Measurements from ENCODE around the gene FASN.

Gene FASN

DNA sequence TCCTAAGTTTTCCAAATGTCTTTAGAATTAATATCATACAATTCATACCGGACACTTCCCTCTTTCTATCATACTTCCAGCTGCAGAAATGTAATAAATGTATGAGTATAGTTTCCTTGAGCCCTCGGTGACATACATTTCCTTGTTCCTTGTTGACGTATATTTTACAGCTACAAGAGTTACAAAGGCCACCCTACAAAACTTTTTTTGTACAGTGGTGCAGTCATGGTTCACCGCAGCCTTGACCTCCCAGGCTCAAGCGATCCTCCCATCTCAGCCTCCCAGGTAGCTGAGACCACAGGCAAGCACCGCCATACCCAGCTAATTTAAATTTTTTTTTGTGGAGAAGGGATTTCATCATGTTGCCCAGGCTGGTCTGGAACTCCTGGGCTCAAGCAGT is 25.2 kb downstream of the FASN start:
- DNase-seq = no peak

DNA sequence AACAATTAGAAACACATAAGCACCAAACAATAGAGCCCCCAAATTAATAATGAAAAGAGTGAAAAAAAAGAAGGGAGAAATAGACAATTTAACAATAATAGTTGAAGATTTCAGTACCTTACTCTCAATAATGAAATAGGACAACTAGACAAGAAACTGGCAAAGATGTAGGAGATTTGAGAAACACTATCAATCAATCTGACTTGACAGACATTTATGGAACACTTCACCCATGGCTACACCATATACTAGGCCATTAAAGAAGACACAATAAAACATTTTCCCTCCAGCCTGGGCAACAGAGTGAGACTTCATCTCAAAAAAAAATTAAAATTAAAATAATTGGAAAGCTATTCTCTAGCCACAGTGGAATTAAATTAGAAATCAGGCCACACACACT is 27.4 kb downstream of the FASN start:
- DNase-seq = no peak

DNA sequence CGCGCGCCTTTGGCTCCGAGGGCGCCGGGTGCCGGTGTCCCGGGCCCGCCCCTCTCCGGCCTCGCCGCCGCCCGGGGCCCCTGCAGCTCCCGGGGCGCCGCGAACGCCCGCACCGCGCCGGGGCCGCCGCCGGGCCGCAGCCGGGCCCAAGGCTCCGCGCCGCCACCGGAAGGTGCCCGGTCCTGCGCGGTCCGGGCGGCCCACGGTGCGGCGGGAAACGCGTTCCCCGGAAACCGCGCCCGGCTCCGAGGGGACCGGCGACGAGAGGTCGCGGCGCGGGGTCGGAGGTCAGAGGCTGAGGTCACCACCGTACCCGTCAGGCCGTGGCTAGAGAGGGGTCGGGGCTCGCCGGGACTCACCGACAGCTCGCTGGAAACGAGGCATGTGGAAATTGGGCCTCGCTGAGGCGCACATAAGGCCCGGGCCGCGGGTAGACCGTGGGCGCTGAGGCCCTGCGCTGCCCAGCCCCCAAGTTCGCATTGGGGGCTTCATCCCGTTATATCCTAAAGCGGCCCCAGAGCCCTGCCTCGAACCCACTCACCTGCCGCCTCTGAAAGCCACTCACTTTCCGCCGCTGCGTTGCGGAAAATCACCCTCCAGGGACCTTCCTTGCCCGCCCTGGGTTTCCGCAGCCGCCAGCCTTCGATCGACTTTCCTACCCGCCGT is 32.3 kb downstream of the FASN start, which contains the start of gene DUS1L:
Gene DUS1L (minus strand): TSS at position 167 of the 666 bp plus-strand sequence. CDS start 745 bp downstream, outside the sequence.
- peak; percentile 79 for DNase-seq

- DNase-seq = no peak
Measured at GRCh38 chr17:82065193-82065637, 32.8 kb downstream of the FASN start.

- DNase-seq = no peak
Measured at GRCh38 chr17:82064433-82065192, 33.4 kb downstream of the FASN start.

- DNase-seq = no peak
Measured at GRCh38 chr17:82063424-82064415, 34.3 kb downstream of the FASN start.

- no peak for DNase-seq
Measured at GRCh38 chr17:82062984-82063368, 35.1 kb downstream of the FASN start.

DNA sequence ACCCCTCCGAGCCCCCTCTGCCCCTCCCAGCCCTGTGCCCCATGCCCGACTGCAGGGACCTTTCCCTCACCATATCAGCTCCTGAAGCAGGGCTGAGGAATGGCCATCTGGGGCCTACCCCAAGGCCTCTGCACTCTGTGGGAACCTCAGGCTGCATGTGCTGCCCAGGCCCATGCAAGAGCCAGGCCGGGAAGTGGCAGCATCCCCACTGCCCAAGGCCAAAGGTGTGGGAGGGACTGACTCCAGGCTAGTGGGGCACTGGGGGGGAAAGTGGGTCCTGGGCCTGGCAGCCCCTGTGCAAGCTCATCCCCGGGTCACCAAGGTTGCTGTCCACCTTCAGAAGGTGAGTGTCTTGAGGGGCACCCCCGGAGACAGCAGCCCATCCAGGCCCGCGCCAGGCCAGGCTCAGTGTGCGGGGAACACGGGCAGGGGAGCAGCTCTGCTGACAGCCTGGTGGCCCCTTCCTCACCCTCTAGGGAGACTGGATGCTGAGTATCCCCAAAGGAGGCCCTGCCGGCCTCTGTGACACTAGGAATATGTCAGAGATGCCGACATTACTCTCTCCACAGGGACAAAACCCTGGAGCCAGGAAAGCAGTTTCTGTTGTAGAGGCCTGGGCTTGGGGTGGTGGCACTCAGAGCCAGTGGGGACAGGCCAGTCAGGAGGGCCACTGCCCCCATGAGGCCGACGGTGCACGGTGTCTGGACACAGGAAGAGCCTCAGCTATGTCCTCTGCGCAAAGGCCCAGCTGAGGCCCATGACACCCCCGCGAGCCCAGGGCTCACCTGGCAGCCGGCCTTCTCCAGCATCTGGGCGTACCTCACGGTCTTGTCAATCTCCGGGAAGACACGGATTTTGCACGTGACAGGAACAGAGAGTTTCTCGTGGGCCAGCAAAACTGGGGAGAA is 35.7 kb downstream of the FASN start:
- no peak for DNase-seq

GRCh38 chr17:82061047-82061925 is 36.8 kb downstream of the FASN start:
- no peak for DNase-seq

GRCh38 chr17:82060614-82061013 is 37.4 kb downstream of the FASN start:
- no peak for DNase-seq

- DNase-seq = no peak
Measured at GRCh38 chr17:82060001-82060380, 38.0 kb downstream of the FASN start.

- DNase-seq = no peak
Measured at GRCh38 chr17:82059272-82060000, 38.6 kb downstream of the FASN start.

DNA sequence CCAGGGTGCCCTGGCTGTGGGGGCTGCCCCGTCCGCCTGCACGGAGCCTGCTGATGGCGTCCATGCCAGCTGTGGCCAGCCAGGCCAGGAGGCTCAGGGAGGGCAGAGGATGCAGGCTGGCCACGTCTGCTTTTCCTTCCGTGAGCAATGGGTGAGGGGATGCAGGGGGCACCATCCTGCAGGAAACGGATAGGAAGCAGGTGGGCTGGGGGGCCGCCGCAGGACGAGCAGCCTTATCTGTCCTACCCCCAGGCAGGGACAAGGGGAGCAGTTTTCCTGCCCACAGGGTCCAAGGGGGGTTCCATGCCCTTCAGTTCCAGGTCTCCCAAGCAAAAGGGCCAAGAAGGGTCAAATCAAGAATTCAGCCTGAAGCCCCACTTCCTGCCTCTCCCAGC is 39.2 kb downstream of the FASN start:
- DNase-seq = no peak

DNA sequence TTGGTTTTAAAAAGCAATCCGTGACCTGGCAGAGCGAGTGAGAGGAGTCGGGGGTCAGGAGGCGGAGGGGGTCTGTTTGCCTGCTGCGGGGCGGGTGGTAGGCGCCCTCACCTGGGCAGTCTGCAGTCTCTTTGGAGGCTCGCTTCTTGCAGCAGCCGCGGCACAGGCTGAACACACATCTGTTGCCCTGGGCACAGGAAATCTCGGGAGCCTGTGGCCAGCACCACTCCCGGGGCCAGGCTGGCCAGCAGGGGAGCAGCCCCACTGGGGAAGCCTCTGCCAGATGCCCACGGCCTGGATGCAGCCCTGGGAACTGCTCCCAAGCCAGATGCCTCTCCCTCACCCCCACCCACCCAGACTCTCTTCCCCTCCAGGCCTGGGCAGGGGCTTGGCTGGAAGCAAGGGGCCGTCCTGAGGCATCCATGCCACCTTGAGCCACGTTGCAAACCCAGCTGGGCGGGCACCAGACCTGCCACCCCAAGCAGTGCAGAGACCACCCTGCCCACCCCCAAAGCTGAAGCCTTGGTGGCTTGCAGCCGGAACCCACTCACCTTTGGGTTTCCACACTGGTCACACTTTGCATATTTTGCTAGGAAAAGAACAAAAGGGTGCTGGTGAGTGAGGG is 39.7 kb downstream of the FASN start:
- no peak for DNase-seq

GRCh38 chr17:82056729-82057621 is 41.1 kb downstream of the FASN start:
- DNase-seq = no peak

DNA sequence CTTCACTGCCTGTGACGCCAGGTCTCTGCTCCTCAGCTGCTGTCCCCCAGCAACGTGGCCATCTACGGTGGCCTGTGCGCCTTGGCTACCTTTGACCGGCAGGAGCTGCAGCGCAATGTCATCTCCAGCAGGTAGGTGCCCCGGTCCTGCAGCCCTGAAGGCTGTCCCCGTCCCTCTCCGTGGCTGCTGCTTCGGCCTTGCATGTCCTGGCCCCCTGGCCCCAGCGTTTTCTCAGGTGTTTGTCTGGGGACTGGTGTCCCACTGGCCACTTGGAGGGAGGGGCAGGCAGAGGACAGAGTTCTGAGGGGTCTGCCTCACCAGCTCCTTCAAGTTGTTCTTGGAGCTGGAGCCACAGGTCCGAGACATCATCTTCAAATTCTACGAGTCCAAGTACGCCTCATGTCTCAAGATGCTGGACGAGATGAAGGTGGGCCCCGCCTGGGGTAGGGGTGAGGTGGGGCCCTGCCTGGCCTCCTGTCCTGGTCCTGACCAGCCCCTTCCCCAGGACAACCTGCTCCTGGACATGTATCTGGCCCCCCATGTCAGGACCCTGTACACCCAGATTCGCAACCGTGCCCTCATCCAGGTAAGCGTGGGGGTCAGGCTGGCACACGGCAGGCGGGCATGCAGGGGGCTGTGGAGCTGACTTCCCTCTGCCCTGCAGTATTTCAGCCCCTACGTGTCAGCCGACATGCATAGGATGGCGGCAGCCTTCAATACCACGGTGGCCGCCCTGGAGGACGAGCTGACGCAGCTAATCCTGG is 41.9 kb downstream of the FASN start:
- no peak for DNase-seq

DNA sequence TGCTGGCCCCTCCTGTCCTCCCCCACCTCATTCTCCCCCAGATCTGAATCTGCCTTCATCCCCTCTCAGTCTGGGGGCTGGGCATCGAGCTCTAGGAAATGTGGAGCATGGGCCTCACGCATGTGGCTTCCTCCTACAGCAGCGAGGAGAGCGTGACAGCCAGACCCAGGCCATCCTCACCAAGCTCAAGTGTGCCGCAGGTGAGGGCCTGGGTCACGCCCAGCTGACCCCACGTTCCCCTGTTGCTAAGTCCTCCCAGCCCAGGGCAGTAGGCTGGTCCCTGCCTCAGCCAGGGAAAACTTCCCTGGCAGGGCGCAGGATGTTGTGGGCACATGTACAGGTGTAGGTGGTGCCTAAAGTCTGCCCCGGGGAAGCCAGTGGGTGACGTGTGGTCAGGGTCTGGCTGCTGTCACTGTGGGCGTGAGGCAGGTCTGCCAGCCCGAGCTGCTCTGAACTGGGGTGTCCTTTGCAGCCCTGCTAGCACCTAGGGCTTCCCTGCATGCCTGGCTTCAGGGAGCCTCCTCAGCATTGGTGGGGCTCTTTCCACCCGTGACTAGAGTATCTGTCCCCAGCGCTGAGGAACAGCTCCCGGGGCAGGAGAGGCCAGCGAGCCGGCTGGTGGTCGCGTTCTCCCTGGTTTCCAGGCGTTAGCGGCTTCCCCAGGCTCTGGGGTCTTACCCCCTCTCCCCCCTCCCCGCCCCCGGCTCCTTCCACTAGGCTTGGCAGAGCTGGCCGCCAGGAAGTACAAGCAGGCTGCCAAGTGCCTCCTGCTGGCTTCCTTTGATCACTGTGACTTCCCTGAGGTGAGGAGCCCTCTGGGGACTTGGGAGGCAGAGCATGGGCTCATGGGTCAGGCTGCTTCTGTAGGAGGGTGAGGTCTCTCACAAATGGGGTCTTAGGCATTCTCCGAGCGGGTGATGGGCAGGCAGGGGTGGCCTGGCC is 42.7 kb downstream of the FASN start:
- DNase-seq = no peak
